GF-D8 (cell line): ENCODE results near the gene ACADL.

Experiments used
- DNase-seq: peaks from one replicate; lab custom pipeline; 2025; lab: John Stamatoyannopoulos, UW

Gene ACADL

GRCh38 chr2:210224941-210225672 lies at the start of gene ACADL:
Gene ACADL (minus strand): TSS chr2:210225447. CDS start chr2:210225263, 184 bp downstream.
- DNase-seq = no peak

- DNase-seq = no peak
Measured at GRCh38 chr2:210271300-210271699, 46.1 kb upstream of the ACADL start.

- no peak for DNase-seq
Measured at GRCh38 chr2:210269148-210269547, 43.9 kb upstream of the ACADL start.

GRCh38 chr2:210268281-210268680 lies 43.0 kb upstream of the ACADL start:
- no peak for DNase-seq

GRCh38 chr2:210267698-210268097 lies 42.5 kb upstream of the ACADL start:
- DNase-seq = no peak

GRCh38 chr2:210264282-210264681 lies 39.0 kb upstream of the ACADL start:
- no peak for DNase-seq

- no peak for DNase-seq
Measured at GRCh38 chr2:210263841-210264240, 38.6 kb upstream of the ACADL start.

- DNase-seq = no peak
Measured at GRCh38 chr2:210262036-210262435, 36.8 kb upstream of the ACADL start.

- no peak for DNase-seq
Measured at GRCh38 chr2:210259687-210260086, 34.4 kb upstream of the ACADL start.

- DNase-seq = no peak
Measured at GRCh38 chr2:210252699-210253606, 27.7 kb upstream of the ACADL start.

- DNase-seq = no peak
Measured at GRCh38 chr2:210250622-210251021, 25.4 kb upstream of the ACADL start.

- no peak for DNase-seq
Measured at GRCh38 chr2:210233487-210233886, 8.2 kb upstream of the ACADL start.

- no peak for DNase-seq
Measured at GRCh38 chr2:210230984-210231383, 5.7 kb upstream of the ACADL start.

GRCh38 chr2:210230518-210230917 lies 5.3 kb upstream of the ACADL start:
- no peak for DNase-seq

- no peak for DNase-seq
Measured at GRCh38 chr2:210228586-210228985, 3.3 kb upstream of the ACADL start.

- no peak for DNase-seq
Measured at GRCh38 chr2:210227290-210228088, 2.2 kb upstream of the ACADL start.

GRCh38 chr2:210226223-210226622 lies 976 bp upstream of the ACADL start:
- DNase-seq = no peak

- no peak for DNase-seq
Measured at GRCh38 chr2:210224591-210224940, 681 bp downstream of the ACADL start.

GRCh38 chr2:210215120-210215519 lies 10.1 kb downstream of the ACADL start:
- no peak for DNase-seq

GRCh38 chr2:210210185-210210584 lies 15.1 kb downstream of the ACADL start:
- no peak for DNase-seq

- no peak for DNase-seq
Measured at GRCh38 chr2:210207929-210208328, 17.3 kb downstream of the ACADL start.

GRCh38 chr2:210203558-210203957 lies 21.7 kb downstream of the ACADL start:
- no peak for DNase-seq
